ENCODE results near the gene ZNF212.

The ZNF212 gene

DNA sequence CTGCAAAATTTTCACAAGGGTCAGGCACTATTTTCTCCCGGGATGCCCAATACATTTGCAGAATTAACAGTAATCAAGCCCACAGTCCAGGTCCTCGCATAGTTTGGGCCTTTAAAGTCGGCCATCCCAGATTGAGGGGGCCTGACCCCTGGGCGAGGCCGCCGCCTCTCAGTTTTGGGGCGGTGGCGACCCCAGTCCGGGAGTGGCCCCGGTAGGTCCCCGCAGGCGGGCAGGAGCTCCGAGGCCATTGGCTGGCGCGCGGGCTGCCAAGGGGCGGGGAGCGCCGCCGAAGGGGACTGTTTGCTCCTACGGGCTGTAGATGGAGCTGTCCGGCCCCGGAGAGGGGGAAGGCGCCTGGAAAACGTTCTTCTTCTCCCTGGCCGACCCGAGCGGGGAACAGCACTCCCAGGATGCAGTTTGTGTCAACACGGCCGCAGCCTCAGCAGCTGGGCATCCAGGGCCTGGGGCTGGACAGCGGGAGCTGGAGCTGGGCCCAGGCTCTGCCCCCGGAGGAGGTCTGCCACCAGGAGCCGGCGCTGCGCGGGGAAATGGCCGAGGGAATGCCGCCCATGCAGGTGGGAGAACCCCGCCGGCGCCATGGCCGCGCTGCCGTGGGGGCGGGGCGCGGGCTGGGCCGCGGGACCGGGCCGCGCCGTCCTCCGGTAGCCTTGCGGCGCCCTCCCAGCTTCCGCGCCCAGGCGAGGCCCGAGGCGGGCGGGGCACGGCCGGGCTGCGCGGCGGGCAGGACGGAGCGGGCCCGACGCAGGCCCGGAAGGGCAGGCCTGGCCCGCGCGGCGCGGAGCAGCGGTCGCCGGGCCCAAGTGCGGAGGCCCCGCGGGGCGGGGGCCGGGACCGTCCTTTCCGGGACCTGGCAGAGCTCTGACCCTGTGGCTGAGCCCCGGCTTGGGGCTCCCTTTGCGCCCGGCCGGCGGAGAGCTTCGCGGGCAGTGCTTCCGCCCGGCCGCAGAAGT is 44.0 kb upstream of the ZNF212 start, which contains the start of gene ZNF282 (continued):
- TF ChIP-seq, protein P1, sequence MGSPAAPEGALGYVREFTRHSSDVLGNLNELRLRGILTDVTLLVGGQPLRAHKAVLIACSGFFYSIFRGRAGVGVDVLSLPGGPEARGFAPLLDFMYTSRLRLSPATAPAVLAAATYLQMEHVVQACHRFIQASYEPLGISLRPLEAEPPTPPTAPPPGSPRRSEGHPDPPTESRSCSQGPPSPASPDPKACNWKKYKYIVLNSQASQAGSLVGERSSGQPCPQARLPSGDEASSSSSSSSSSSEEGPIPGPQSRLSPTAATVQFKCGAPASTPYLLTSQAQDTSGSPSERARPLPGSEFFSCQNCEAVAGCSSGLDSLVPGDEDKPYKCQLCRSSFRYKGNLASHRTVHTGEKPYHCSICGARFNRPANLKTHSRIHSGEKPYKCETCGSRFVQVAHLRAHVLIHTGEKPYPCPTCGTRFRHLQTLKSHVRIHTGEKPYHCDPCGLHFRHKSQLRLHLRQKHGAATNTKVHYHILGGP (tag by site-specific recombination; IDR thresholded peaks at IDR 0.05): no peak
- peak; percentile 81; the same call in 1 of the 2 replicates for TF ChIP-seq ZNF501 (tag by site-specific recombination; IDR thresholded peaks at IDR 0.05)
- TF ChIP-seq ZXDB (tag by site-specific recombination; IDR thresholded peaks at IDR 0.05): peak; percentile 87
- peak; percentile 94 for TF ChIP-seq ZBTB20 (tag by site-specific recombination; IDR thresholded peaks at IDR 0.05)
- TF ChIP-seq ZNF24 (tag by site-specific recombination; IDR thresholded peaks at IDR 0.05): no peak
- no peak for TF ChIP-seq MYNN (tag by site-specific recombination; IDR thresholded peaks at IDR 0.05; ENCODE audit: borderline replicate concordance)
- no peak for TF ChIP-seq ZNF175 (tag by site-specific recombination; IDR thresholded peaks at IDR 0.05)
- TF ChIP-seq ZNF404 (tag by site-specific recombination; IDR thresholded peaks at IDR 0.05): no peak
- TF ChIP-seq ZNF623 (tag by site-specific recombination; IDR thresholded peaks at IDR 0.05): no peak
- TF ChIP-seq ZNF621 (tag by site-specific recombination; IDR thresholded peaks at IDR 0.05): no peak
- TF ChIP-seq ZNF366 (tag by site-specific recombination; conservative IDR thresholded peaks at IDR 0.05): peak; percentile 92
- TF ChIP-seq ZNF221 (tag by site-specific recombination; IDR thresholded peaks at IDR 0.05; ENCODE audit: borderline replicate concordance): no peak
- no peak for TF ChIP-seq OVOL3 (tag by site-specific recombination; IDR thresholded peaks at IDR 0.05)
- TF ChIP-seq, protein P2, sequence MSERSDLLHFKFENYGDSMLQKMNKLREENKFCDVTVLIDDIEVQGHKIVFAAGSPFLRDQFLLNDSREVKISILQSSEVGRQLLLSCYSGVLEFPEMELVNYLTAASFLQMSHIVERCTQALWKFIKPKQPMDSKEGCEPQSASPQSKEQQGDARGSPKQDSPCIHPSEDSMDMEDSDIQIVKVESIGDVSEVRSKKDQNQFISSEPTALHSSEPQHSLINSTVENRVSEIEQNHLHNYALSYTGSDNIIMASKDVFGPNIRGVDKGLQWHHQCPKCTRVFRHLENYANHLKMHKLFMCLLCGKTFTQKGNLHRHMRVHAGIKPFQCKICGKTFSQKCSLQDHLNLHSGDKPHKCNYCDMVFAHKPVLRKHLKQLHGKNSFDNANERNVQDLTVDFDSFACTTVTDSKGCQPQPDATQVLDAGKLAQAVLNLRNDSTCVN (tag by site-specific recombination; optimal IDR thresholded peaks at IDR 0.05): peak; percentile 89
- TF ChIP-seq, protein P3, sequence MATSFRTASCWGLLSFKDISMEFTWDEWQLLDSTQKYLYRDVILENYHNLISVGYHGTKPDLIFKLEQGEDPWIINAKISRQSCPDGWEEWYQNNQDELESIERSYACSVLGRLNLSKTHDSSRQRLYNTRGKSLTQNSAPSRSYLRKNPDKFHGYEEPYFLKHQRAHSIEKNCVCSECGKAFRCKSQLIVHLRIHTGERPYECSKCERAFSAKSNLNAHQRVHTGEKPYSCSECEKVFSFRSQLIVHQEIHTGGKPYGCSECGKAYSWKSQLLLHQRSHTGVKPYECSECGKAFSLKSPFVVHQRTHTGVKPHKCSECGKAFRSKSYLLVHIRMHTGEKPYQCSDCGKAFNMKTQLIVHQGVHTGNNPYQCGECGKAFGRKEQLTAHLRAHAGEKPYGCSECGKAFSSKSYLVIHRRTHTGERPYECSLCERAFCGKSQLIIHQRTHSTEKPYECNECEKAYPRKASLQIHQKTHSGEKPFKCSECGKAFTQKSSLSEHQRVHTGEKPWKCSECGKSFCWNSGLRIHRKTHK (tag by site-specific recombination; IDR thresholded peaks at IDR 0.05): no peak
- no peak for TF ChIP-seq ZFP3 (tag by site-specific recombination; IDR thresholded peaks at IDR 0.05; ENCODE audit: low read depth)
- TF ChIP-seq ZNF670 (tag by site-specific recombination; IDR thresholded peaks at IDR 0.05; ENCODE audit: low read depth): no peak
- TF ChIP-seq, protein P4, sequence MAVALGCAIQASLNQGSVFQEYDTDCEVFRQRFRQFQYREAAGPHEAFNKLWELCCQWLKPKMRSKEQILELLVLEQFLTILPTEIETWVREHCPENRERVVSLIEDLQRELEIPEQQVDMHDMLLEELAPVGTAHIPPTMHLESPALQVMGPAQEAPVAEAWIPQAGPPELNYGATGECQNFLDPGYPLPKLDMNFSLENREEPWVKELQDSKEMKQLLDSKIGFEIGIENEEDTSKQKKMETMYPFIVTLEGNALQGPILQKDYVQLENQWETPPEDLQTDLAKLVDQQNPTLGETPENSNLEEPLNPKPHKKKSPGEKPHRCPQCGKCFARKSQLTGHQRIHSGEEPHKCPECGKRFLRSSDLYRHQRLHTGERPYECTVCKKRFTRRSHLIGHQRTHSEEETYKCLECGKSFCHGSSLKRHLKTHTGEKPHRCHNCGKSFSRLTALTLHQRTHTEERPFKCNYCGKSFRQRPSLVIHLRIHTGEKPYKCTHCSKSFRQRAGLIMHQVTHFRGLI (tag by site-specific recombination; IDR thresholded peaks at IDR 0.05): no peak
- TF ChIP-seq ZNF777 (tag by site-specific recombination; IDR thresholded peaks at IDR 0.05; ENCODE audit: borderline replicate concordance): no peak
- TF ChIP-seq ZBTB48 (tag by site-specific recombination; IDR thresholded peaks at IDR 0.05): peak; percentile 76
- no peak for TF ChIP-seq ZNF350 (tag by site-specific recombination; IDR thresholded peaks at IDR 0.05)
- peak; percentile 95 for TF ChIP-seq ZIC2 (tag by site-specific recombination; IDR thresholded peaks at IDR 0.05)
- TF ChIP-seq, protein P5, sequence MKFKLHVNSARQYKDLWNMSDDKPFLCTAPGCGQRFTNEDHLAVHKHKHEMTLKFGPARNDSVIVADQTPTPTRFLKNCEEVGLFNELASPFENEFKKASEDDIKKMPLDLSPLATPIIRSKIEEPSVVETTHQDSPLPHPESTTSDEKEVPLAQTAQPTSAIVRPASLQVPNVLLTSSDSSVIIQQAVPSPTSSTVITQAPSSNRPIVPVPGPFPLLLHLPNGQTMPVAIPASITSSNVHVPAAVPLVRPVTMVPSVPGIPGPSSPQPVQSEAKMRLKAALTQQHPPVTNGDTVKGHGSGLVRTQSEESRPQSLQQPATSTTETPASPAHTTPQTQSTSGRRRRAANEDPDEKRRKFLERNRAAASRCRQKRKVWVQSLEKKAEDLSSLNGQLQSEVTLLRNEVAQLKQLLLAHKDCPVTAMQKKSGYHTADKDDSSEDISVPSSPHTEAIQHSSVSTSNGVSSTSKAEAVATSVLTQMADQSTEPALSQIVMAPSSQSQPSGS (tag by site-specific recombination; IDR thresholded peaks at IDR 0.05; ENCODE audit: low read depth): no peak
- TF ChIP-seq, protein P6, sequence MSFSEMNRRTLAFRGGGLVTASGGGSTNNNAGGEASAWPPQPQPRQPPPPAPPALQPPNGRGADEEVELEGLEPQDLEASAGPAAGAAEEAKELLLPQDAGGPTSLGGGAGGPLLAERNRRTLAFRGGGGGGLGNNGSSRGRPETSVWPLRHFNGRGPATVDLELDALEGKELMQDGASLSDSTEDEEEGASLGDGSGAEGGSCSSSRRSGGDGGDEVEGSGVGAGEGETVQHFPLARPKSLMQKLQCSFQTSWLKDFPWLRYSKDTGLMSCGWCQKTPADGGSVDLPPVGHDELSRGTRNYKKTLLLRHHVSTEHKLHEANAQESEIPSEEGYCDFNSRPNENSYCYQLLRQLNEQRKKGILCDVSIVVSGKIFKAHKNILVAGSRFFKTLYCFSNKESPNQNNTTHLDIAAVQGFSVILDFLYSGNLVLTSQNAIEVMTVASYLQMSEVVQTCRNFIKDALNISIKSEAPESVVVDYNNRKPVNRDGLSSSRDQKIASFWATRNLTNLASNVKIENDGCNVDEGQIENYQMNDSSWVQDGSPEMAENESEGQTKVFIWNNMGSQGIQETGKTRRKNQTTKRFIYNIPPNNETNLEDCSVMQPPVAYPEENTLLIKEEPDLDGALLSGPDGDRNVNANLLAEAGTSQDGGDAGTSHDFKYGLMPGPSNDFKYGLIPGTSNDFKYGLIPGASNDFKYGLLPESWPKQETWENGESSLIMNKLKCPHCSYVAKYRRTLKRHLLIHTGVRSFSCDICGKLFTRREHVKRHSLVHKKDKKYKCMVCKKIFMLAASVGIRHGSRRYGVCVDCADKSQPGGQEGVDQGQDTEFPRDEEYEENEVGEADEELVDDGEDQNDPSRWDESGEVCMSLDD (tag by site-specific recombination; IDR thresholded peaks at IDR 0.05): peak; percentile 88
- TF ChIP-seq, protein P7, sequence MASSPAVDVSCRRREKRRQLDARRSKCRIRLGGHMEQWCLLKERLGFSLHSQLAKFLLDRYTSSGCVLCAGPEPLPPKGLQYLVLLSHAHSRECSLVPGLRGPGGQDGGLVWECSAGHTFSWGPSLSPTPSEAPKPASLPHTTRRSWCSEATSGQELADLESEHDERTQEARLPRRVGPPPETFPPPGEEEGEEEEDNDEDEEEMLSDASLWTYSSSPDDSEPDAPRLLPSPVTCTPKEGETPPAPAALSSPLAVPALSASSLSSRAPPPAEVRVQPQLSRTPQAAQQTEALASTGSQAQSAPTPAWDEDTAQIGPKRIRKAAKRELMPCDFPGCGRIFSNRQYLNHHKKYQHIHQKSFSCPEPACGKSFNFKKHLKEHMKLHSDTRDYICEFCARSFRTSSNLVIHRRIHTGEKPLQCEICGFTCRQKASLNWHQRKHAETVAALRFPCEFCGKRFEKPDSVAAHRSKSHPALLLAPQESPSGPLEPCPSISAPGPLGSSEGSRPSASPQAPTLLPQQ (tag by site-specific recombination; IDR thresholded peaks at IDR 0.05): peak; percentile 59; the same call in 1 of the 2 replicates
- TF ChIP-seq, protein P8, sequence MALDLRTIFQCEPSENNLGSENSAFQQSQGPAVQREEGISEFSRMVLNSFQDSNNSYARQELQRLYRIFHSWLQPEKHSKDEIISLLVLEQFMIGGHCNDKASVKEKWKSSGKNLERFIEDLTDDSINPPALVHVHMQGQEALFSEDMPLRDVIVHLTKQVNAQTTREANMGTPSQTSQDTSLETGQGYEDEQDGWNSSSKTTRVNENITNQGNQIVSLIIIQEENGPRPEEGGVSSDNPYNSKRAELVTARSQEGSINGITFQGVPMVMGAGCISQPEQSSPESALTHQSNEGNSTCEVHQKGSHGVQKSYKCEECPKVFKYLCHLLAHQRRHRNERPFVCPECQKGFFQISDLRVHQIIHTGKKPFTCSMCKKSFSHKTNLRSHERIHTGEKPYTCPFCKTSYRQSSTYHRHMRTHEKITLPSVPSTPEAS (tag by site-specific recombination; IDR thresholded peaks at IDR 0.05): no peak

Data from HEK293 (cell line).